Kidney (tissue), 14 donors: Measurements from ENCODE around the gene CEBPZOS. TPM values are rescaled to one million over a fixed set of nuclear protein-coding genes. Genes with fewer than 3 reads are reported as not detected.
A peak's percentile ranks its signal among the peaks of the same experiment; 100 is the strongest.

Experiments used
- DNase-seq, 5 donors: peaks; one replicate each; pipeline ENCODE4 v3.0.0-alpha.2; 2013 to 2020
- FAIRE-seq: peaks from 2 replicates; lab custom pipeline; 2012; peaks lifted over from hg19 to GRCh38; lab: Jason Lieb, UNC
- H3K27ac ChIP-seq, 2 donors: one replicate each; pipeline ENCODE4 v1.7.0; 2013; ENCODE audit warnings: low read depth in 2 of 2, low read length in 2 of 2, inconsistent platforms in 1 of 2
- H3K27me3 ChIP-seq: one replicate; pipeline ENCODE4 v1.7.1; 2013; ENCODE audit warnings: low read length, inconsistent platforms; ENCODE audit not compliant: control insufficient read depth, insufficient read depth
- H3K36me3 ChIP-seq, 3 donors: one replicate each; pipeline versions ENCODE4 v1.7.0 to v1.7.1; 2013; ENCODE audit warnings: low read length in 3 of 3, control low read depth in 1 of 3, inconsistent platforms in 1 of 3; ENCODE audit not compliant: insufficient read depth in 3 of 3, control insufficient read depth in 2 of 3
- H3K4me1 ChIP-seq, 3 donors: one replicate each; pipeline versions ENCODE4 v1.7.0 to v1.7.1; 2013; ENCODE audit warnings: low read length in 3 of 3, inconsistent platforms in 1 of 3, low read depth in 1 of 3; ENCODE audit not compliant: control insufficient read depth in 2 of 3, insufficient read depth in 2 of 3
- H3K4me3 ChIP-seq, 3 donors: one replicate each; pipeline versions ENCODE4 v1.7.0 to v1.8.1; 2013; ENCODE audit warnings: low read length in 3 of 3, control low read depth in 1 of 3, inconsistent platforms in 1 of 3
- H3K9ac ChIP-seq, 3 donors: one replicate each; pipeline versions ENCODE4 v1.7.0 to v1.7.1; 2013; ENCODE audit warnings: low read length in 3 of 3, control low read depth in 1 of 3, inconsistent platforms in 1 of 3
- H3K9me3 ChIP-seq, 3 donors: one replicate each; pipeline versions ENCODE4 v1.7.0 to v1.7.1; 2013; ENCODE audit warnings: low read length in 3 of 3, control low read depth in 1 of 3, inconsistent platforms in 1 of 3; ENCODE audit not compliant: control insufficient read depth in 2 of 3, insufficient read depth in 1 of 3
- CTCF ChIP-seq: IDR thresholded peaks from 3 replicates; pipeline ENCODE4 v1.5.1; 2012; ENCODE audit warnings: mild to moderate bottlenecking, moderate library complexity, borderline replicate concordance; ENCODE audit not compliant: insufficient read depth; ENCODE audit errors: extremely low read depth
- intact Hi-C: fragments of 100-400 bp; cut with DNase I; formaldehyde crosslinking; loops from one replicate; pipeline ENCODE4 v1.11.1; 2022
- polyA plus RNA-seq: library from polyadenylated mRNA; stranded (reverse); fragments of 350-450 nt; fragmentation: Illumina TruSeq; extraction: RNeasy Lipid Tissue Mini Kit (QIAGEN cat#74804); gene quantifications from one replicate; pipeline ENCODE4 v1.2.3, GENCODE V29; 2014; ENCODE audit warnings: low read depth, low replicate concordance; ENCODE audit not compliant: insufficient read depth
- total RNA-seq: library from RNA; stranded (reverse); fragmentation: NEBNext Ultra II Directional; extraction: Animal tissue kit (Norgen Biotek cat#: 25700); gene quantifications from one replicate; pipeline ENCODE4 v1.2.1, GENCODE V29; 2021
- donor health status: control.
- donor health status: control.
- donor health status: control.
- donor health status: control.
- donor health status: control.
- donor health status: DM: yes; HTN: yes; CAD: no.
- donor health status: Normal renal cell carcinoma (clear cell type).

CEBPZOS gene
- total and polyA plus RNA-seq, 2 donors from 2014 or later = 38.3 to 60.7 TPM

- FAIRE-seq = no peak
Measured at GRCh38 chr2:37230581-37230980, 34.3 kb downstream of the CEBPZOS start.

GRCh38 chr2:37231241-37232130 is 35.2 kb downstream of the CEBPZOS start, which contains the start of the genes CEBPZ and NDUFAF7:
Gene CEBPZ (minus strand): TSS chr2:37231596. CDS start chr2:37231567, 29 bp downstream.
Gene NDUFAF7 (plus strand): TSS chr2:37231658. CDS start chr2:37231706, 48 bp downstream.
- no peaks in the 10 kb centered on the region for H3K27me3 ChIP-seq
- peak within 1 kb of the TSS; percentile 60 to 91 (median 82) for H3K9ac ChIP-seq
- no peak for TF ChIP-seq CTCF
- peaks cover 5 to 13% (median 10%) of the 10 kb centered on the region in 3 donors for H3K4me1 ChIP-seq
- intact Hi-C loops = no loop called here
- no peak for FAIRE-seq
- no peaks in the 10 kb centered on the region for H3K9me3 ChIP-seq
- H3K36me3 ChIP-seq = peaks cover 6 to 17% (median 12%) of the 10 kb centered on the region in 3 donors
- peak within 1 kb of the TSS; percentile 71 to 96 (median 89) for H3K4me3 ChIP-seq
- H3K27ac ChIP-seq = peak within 1 kb of the TSS; percentile 78 to 87
- DNase-seq = peak; percentile 92 to 97 (median 96)

More at GRCh38 chr2:37230581-37230980, 34.3 kb downstream of the CEBPZOS start:
- DNase-seq = peak in 1 of 5 donors; percentile 30
- Histone ChIP-seq H3K36me3 (peaks cover 6 to 17% (median 12%) of the 10 kb centered on the region in 3 donors), H3K4me1 (peaks cover 5 to 13% (median 10%) of the 10 kb centered on the region in 3 donors), H3K27ac (peak overlapping the region in 1 of 2 donors; percentile 87), H3K9ac (peak overlapping the region; percentile 60 to 91 (median 82)), H3K27me3 (no peaks in the 10 kb centered on the region), H3K9me3 (no peaks in the 10 kb centered on the region), H3K4me3 (peak overlapping the region; percentile 71 to 96 (median 89))
- intact Hi-C loops = no loop called here
- no peak for TF ChIP-seq CTCF

- peak; percentile 42 to 74 (median 69) for DNase-seq
- Histone ChIP-seq H3K4me1 (peaks cover 5 to 13% (median 10%) of the 10 kb centered on the region in 3 donors), H3K27me3 (no peaks in the 10 kb centered on the region), H3K9ac (peak overlapping the region; percentile 60 to 91 (median 82)), H3K4me3 (peak overlapping the region; percentile 71 to 96 (median 89)), H3K27ac (peak overlapping the region; percentile 78 to 87), H3K36me3 (peaks cover 6 to 12% (median 7%) of the 10 kb centered on the region in 3 donors), H3K9me3 (no peaks in the 10 kb centered on the region)
- no peak for TF ChIP-seq CTCF
- FAIRE-seq = no peak
- intact Hi-C loops = no loop called here
Measured at GRCh38 chr2:37232131-37232933, 36.0 kb downstream of the CEBPZOS start.
